HG03135 (cell line): ENCODE results near the gene BORCS5.

Source experiments
- ATAC-seq: cut with Tn5 transposase; IDR thresholded peaks from one replicate; pipeline ENCODE4 v1.9.1; 2021; ENCODE audit warnings: mild to moderate bottlenecking, moderate library complexity; ENCODE audit not compliant: unreplicated experiment

Gene BORCS5

GRCh38 chr12:12428961-12429657 is 72.2 kb downstream of the BORCS5 start:
- ATAC-seq, result no peak

DNA sequence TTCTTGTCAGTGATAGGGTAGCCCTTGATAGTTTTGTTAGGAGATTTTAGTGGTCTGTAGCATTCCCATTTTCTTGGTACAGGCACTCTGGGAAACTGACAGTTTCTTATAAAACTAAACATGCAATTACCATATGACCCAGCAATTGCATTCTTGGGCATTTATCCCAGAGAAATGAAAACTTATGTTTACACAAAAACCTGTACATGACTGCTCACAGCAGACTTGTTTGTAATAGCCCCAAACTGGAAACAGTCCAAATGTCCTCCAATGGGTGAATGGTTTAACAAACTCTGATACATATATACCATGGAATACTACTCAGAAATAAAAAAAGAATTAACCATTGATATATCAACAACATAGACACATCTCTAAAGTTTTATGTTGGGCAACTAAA is 75.5 kb downstream of the BORCS5 start:
- no peak for ATAC-seq

DNA sequence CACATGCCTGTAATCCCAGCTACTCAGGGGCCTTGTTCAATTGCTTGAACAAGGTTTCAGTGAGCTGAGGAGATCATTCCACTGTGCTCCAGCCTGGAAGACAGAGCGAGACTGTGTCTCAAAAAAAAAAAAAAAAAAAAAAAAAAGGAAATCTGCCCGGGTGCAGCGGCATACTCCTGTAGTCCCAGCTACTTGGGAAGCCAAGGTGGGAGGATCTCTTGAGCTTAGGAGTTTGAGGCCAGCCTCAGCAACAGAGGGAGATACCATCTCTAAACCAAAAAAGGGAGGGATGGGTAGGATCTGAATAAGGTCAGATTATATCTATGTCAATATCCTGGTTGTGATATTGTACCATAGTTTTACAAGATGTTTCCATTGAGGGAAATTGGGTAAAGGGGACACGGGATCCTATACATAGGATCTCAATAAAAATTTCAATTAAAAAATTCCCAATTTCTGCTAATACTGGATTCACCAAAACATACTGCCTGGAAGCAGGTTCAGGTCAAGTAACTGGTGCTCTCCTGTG is 76.4 kb downstream of the BORCS5 start:
- ATAC-seq, result no peak

GRCh38 chr12:12436831-12437345 is 80.0 kb downstream of the BORCS5 start:
- no peak for ATAC-seq

DNA sequence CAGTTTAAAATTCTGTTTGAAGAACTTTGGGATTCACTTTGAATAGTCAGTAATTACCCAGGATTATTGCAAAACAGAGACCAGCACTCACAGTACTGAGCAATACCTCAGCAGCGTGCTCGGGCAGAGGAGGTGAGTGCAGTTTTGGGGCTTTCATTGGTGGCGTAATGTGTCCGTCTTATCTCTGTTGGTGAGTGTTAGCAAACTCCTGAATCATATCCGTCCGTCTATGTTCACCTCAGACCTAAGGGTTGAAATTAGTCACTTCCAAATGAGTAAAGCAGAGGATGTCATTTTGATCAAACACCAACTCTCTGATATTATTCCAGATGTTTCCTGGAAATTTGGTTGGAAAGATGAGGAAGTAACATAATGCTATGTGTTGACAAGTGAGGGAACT is 82.8 kb downstream of the BORCS5 start:
- no peak for ATAC-seq

- ATAC-seq, result no peak
Measured at GRCh38 chr12:12440784-12441428, 84.0 kb downstream of the BORCS5 start.

DNA sequence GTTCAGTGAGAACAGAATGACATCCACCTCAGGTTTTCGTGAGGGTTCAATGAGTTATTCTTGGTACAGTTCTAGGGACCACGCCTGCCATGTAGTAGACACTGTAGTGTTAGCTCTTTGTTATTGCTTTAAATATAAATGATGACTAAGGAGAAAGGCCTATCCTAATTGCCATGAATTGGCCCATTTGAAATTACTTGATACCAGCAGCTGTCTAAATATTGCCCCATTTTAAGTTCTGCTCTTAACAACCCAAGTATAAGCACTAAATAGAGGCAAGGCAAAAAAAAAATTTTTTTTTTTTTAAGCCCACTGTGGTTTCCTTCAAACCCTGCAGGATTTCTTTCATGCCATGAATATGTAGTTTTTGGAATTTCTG is 84.5 kb downstream of the BORCS5 start:
- no peak for ATAC-seq

GRCh38 chr12:12441843-12442461 is 85.1 kb downstream of the BORCS5 start:
- ATAC-seq, result peak; percentile 58

GRCh38 chr12:12442548-12443071 is 85.7 kb downstream of the BORCS5 start:
- ATAC-seq, result no peak

- no peak for ATAC-seq
Measured at GRCh38 chr12:12443431-12443878, 86.6 kb downstream of the BORCS5 start.

- no peak for ATAC-seq
Measured at GRCh38 chr12:12445165-12445881, 88.4 kb downstream of the BORCS5 start.

DNA sequence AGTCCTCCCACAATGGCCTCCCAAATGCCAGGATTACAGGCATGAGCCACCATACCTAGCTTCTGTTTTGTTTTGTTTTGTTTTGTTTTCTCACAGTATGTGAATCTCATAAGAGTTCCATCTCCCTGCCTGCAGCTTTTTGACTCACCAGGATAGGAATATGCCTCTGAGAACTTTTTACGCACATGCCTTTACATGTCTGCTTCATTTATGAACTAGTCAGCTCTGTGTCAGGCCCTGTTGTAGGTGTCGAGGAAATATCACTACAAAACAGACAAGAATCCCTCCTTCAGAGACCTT is 89.0 kb downstream of the BORCS5 start:
- no peak for ATAC-seq

GRCh38 chr12:12446786-12447185 is 89.9 kb downstream of the BORCS5 start:
- no peak for ATAC-seq

DNA sequence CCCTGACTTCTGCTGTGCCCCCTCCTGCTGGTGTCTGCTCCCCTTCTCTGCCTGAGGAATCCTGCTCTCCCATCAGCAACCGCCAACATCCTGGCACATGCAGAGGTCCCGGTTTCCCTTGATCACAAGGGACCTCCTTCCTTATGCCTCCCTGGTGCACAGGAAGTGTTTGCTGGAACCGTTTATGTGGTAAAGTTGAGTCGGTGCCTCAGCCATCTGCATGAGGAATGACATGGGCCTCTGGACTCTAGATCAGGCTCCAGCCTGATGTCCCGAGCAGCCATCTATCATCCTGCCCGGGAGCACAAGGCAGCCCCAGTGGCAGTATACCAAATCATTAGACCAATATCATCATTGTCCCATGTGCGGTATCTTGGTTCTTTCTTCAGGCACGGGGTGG is 90.4 kb downstream of the BORCS5 start:
- no peak for ATAC-seq

- no peak for ATAC-seq
Measured at GRCh38 chr12:12447837-12448236, 91.0 kb downstream of the BORCS5 start.

GRCh38 chr12:12449533-12450025 is 92.7 kb downstream of the BORCS5 start:
- no peak for ATAC-seq

- no peak for ATAC-seq
Measured at GRCh38 chr12:12450043-12450471, 93.2 kb downstream of the BORCS5 start.

- ATAC-seq, result no peak
Measured at GRCh38 chr12:12451098-12451497, 94.2 kb downstream of the BORCS5 start.

DNA sequence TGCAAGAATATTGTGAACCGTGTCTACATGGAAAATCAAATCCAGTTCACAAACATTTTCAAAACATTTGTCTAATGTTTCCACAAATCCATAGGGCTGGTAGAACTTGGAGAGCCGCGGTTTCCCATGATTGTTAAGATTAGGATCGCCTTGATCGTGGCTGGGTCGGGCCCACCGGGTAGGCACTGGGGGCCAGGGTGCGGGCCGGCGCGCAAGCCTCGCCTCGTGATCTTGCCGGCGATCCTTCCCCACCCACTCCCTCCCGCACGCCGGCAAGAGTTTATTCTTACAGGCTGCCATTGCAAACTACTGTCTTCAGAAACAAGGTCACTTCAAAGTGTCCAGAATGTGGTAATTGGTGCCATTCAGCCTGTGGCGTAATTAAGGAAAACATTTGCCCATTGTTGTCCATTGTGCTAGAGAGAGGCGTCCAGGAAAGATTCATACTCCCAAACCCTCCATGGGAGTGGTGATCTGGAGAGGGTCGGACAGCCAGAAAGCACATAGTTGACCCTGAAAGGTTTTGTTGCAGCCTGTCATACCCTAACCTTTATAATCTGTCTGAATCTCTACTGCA is 95.5 kb downstream of the BORCS5 start:
- ATAC-seq, result no peak

DNA sequence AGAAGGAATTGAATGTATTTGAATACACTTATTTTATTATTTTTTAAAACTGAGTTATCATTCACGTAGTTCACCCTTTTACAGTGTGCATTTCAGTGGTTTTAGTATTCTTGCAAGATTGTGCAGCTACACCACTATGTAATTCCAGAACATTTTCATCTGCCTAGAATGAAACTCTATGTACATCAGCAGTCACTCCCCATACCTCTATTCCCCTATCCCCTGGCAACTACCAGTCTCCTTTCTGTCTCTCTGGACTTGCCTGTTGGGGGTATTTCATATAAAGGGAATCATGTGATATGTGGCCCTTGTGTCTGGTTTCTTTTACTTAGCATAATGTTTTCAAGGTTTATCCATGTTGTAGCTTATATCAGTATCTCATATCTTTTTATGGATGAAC is 96.8 kb downstream of the BORCS5 start:
- ATAC-seq, result no peak
